Immature natural killer cell (primary cell): ENCODE measurements around the gene NFATC3. TPM values are rescaled to one million over a fixed set of nuclear protein-coding genes. Genes with fewer than 3 reads are reported as not detected.
A peak's percentile ranks its signal among the peaks of the same experiment; 100 is the strongest.
"Not testable (repeated sequence)": the region's sequence is repeated elsewhere in the genome, so short reads cannot be mapped to it uniquely, and the experiment has no call there.

Source experiments
- DNase-seq, 3 donors: peaks; one replicate each; pipeline ENCODE4 v3.0.0; 2022; ENCODE audit warnings: mixed read lengths in 1 of 3
- H3K27ac Mint-ChIP-seq, 6 donors: one replicate each; pipeline ENCODE4 v1.8.0; 2020; ENCODE audit warnings: mixed read lengths in 6 of 6, mild to moderate bottlenecking in 5 of 6, inconsistent platforms in 4 of 6, moderate library complexity in 3 of 6
- H3K27me3 Mint-ChIP-seq, 3 donors: one replicate each; pipeline ENCODE4 v1.8.0; 2020 to 2021; ENCODE audit warnings: low read depth in 3 of 3, mild to moderate bottlenecking in 3 of 3, mixed read lengths in 3 of 3, moderate library complexity in 3 of 3, inconsistent platforms in 1 of 3
- H3K36me3 Mint-ChIP-seq, 3 donors: one replicate each; pipeline ENCODE4 v1.8.0; 2020; ENCODE audit warnings: mixed read lengths in 3 of 3, inconsistent platforms in 2 of 3, mild to moderate bottlenecking in 2 of 3
- H3K4me1 Mint-ChIP-seq, 2 donors: one replicate each; pipeline ENCODE4 v1.8.0; 2020; ENCODE audit warnings: inconsistent platforms in 2 of 2, mild to moderate bottlenecking in 2 of 2, mixed read lengths in 2 of 2, moderate library complexity in 1 of 2
- H3K4me3 Mint-ChIP-seq, 5 donors: one replicate each; pipeline ENCODE4 v1.8.0; 2020; ENCODE audit warnings: mild to moderate bottlenecking in 5 of 5, mixed read lengths in 5 of 5, inconsistent platforms in 3 of 5, moderate library complexity in 3 of 5
- H3K9me3 Mint-ChIP-seq, 6 donors: one replicate each; pipeline ENCODE4 v1.8.0; 2020; ENCODE audit warnings: mild to moderate bottlenecking in 6 of 6, mixed read lengths in 6 of 6, inconsistent platforms in 4 of 6, moderate library complexity in 3 of 6
- polyA plus RNA-seq, 3 donors: library from polyadenylated mRNA; unstranded; fragments of 300-500 nt; fragmentation: Illumina TruSeq; gene quantifications; one replicate each; pipeline ENCODE4 v1.2.3, GENCODE V29; 2021

Gene NFATC3
- polyA plus RNA-seq, 3 donors from 2014 or later = 66.5 to 160 (median 119) TPM

GRCh38 chr16:68097895-68098294 lies 12.7 kb downstream of the NFATC3 start:
- peaks cover 0 to 3% (median 0%) of the 10 kb centered on the region in 3 donors for H3K36me3 Mint-ChIP-seq
- peak overlapping the region in 4 of 6 donors; percentile 34 to 87 (median 57) for H3K27ac Mint-ChIP-seq
- H3K9me3 Mint-ChIP-seq = no peaks in the 10 kb centered on the region
- peaks cover 0 to 1% (median 0%) of the 10 kb centered on the region in 3 donors for H3K27me3 Mint-ChIP-seq
- peak overlapping the region in 1 of 5 donors; percentile 25 for H3K4me3 Mint-ChIP-seq
- DNase-seq = no peak
- H3K4me1 Mint-ChIP-seq = peaks cover 87 to 97% of the 10 kb centered on the region in 2 donors

- no peaks in the 10 kb centered on the region for H3K9me3 Mint-ChIP-seq
- H3K4me3 Mint-ChIP-seq = peak overlapping the region; percentile 70 to 84 (median 80)
- peaks cover 0 to 1% (median 0%) of the 10 kb centered on the region in 3 donors for H3K27me3 Mint-ChIP-seq
- H3K4me1 Mint-ChIP-seq = peaks cover 89 to 97% of the 10 kb centered on the region in 2 donors
- peaks cover 0 to 3% (median 0%) of the 10 kb centered on the region in 3 donors for H3K36me3 Mint-ChIP-seq
- DNase-seq = no peak
- peak overlapping the region; percentile 73 to 92 (median 90) for H3K27ac Mint-ChIP-seq
Measured at GRCh38 chr16:68100488-68100887, 15.3 kb downstream of the NFATC3 start.

GRCh38 chr16:68105611-68106010 lies 20.4 kb downstream of the NFATC3 start:
- Mint-ChIP-seq H3K9me3 (peaks cover 0 to 7% (median 2%) of the 10 kb centered on the region in 6 donors), H3K36me3 (peaks cover 7 to 15% (median 8%) of the 10 kb centered on the region in 3 donors), H3K27ac (peak overlapping the region; percentile 78 to 84 (median 82)), H3K4me3 (peak overlapping the region in 4 of 5 donors; percentile 52 to 74 (median 66)), H3K4me1 (peaks cover 90 to 95% of the 10 kb centered on the region in 2 donors), H3K27me3 (peaks cover 0 to 4% (median under 1%) of the 10 kb centered on the region in 3 donors)
- no peak for DNase-seq

GRCh38 chr16:68107230-68107928 lies 22.2 kb downstream of the NFATC3 start:
- Mint-ChIP-seq H3K4me1 (peaks cover 90 to 95% of the 10 kb centered on the region in 2 donors), H3K36me3 (peaks cover 13 to 18% (median 16%) of the 10 kb centered on the region in 3 donors), H3K27ac (peak overlapping the region; percentile 45 to 86 (median 62)), H3K9me3 (peaks cover 0 to 16% (median 8%) of the 10 kb centered on the region in 6 donors), H3K4me3 (peak overlapping the region in 4 of 5 donors; percentile 12 to 71 (median 54))
- not testable (repeated sequence) for DNase-seq, H3K27me3 Mint-ChIP-seq

GRCh38 chr16:68109156-68109555 lies 24.0 kb downstream of the NFATC3 start:
- H3K9me3 Mint-ChIP-seq = peaks cover 0 to 19% (median 11%) of the 10 kb centered on the region in 6 donors
- not testable (repeated sequence) for H3K27me3 Mint-ChIP-seq, DNase-seq
- H3K4me1 Mint-ChIP-seq = peaks cover 91 to 95% of the 10 kb centered on the region in 2 donors
- peaks cover 16 to 20% (median 18%) of the 10 kb centered on the region in 3 donors for H3K36me3 Mint-ChIP-seq
- peak overlapping the region; percentile 55 to 76 (median 67) for H3K27ac Mint-ChIP-seq
- H3K4me3 Mint-ChIP-seq = peak overlapping the region in 2 of 5 donors; percentile 18 to 71

- peak overlapping the region in 3 of 5 donors; percentile 7 to 31 (median 7) for H3K4me3 Mint-ChIP-seq
- H3K9me3 Mint-ChIP-seq = peaks cover 0 to 19% (median 11%) of the 10 kb centered on the region in 6 donors
- H3K36me3 Mint-ChIP-seq = peaks cover 16 to 20% (median 18%) of the 10 kb centered on the region in 3 donors
- not testable (repeated sequence) for H3K27me3 Mint-ChIP-seq, DNase-seq
- H3K4me1 Mint-ChIP-seq = peaks cover 91 to 95% of the 10 kb centered on the region in 2 donors
- H3K27ac Mint-ChIP-seq = peak overlapping the region; percentile 22 to 90 (median 64)
Measured at GRCh38 chr16:68110611-68111010, 25.4 kb downstream of the NFATC3 start.

- Mint-ChIP-seq H3K9me3 (peaks cover 0 to 19% (median 11%) of the 10 kb centered on the region in 6 donors), H3K36me3 (peaks cover 16 to 20% (median 18%) of the 10 kb centered on the region in 3 donors), H3K4me3 (peak overlapping the region; percentile 18 to 54 (median 32)), H3K4me1 (peaks cover 91 to 98% of the 10 kb centered on the region in 2 donors), H3K27ac (peak overlapping the region; percentile 27 to 90 (median 62)), H3K27me3 (peaks cover 0 to 4% (median 3%) of the 10 kb centered on the region in 3 donors)
- DNase-seq = no peak
Measured at GRCh38 chr16:68111379-68111778, 26.2 kb downstream of the NFATC3 start.

- Mint-ChIP-seq H3K27me3 (peaks cover 0 to 3% (median under 1%) of the 10 kb centered on the region in 3 donors), H3K27ac (peak overlapping the region; percentile 38 to 91 (median 80)), H3K4me1 (peaks cover 91 to 98% of the 10 kb centered on the region in 2 donors), H3K36me3 (peaks cover 16 to 20% (median 18%) of the 10 kb centered on the region in 3 donors), H3K9me3 (peaks cover 0 to 19% (median 11%) of the 10 kb centered on the region in 6 donors), H3K4me3 (peak overlapping the region; percentile 48 to 80 (median 69))
- DNase-seq = no peak
Measured at GRCh38 chr16:68113059-68113761, 28.0 kb downstream of the NFATC3 start.

- Mint-ChIP-seq H3K36me3 (peaks cover 15 to 20% (median 18%) of the 10 kb centered on the region in 3 donors), H3K4me1 (peaks cover 91 to 98% of the 10 kb centered on the region in 2 donors), H3K27ac (peak overlapping the region in 5 of 6 donors; percentile 38 to 84 (median 78)), H3K9me3 (peaks cover 0 to 19% (median 11%) of the 10 kb centered on the region in 6 donors), H3K27me3 (peaks cover 0 to 3% (median 0%) of the 10 kb centered on the region in 3 donors), H3K4me3 (peak overlapping the region; percentile 36 to 80 (median 54))
- no peak for DNase-seq
Measured at GRCh38 chr16:68113765-68114240, 28.6 kb downstream of the NFATC3 start.

GRCh38 chr16:68114939-68115338 lies 29.8 kb downstream of the NFATC3 start:
- H3K27me3 Mint-ChIP-seq = not testable (repeated sequence)

GRCh38 chr16:68115851-68116250 lies 30.7 kb downstream of the NFATC3 start:
- Mint-ChIP-seq H3K36me3 (peaks cover 5 to 10% (median 8%) of the 10 kb centered on the region in 3 donors), H3K27ac (peak overlapping the region in 4 of 6 donors; percentile 26 to 84 (median 48)), H3K9me3 (peaks cover 0 to 11% (median 8%) of the 10 kb centered on the region in 6 donors), H3K4me1 (peaks cover 95 to 100% of the 10 kb centered on the region in 2 donors), H3K27me3 (peaks cover 0 to 3% (median 0%) of the 10 kb centered on the region in 3 donors), H3K4me3 (peak overlapping the region in 4 of 5 donors; percentile 34 to 68 (median 50))
- DNase-seq = no peak

More at GRCh38 chr16:68114939-68115338, 29.8 kb downstream of the NFATC3 start:
- peaks cover 5 to 14% (median 13%) of the 10 kb centered on the region in 3 donors for H3K36me3 Mint-ChIP-seq
- H3K4me3 Mint-ChIP-seq = peak overlapping the region in 4 of 5 donors; percentile 37 to 63 (median 48)
- H3K9me3 Mint-ChIP-seq = peaks cover 0 to 15% (median 8%) of the 10 kb centered on the region in 6 donors
- DNase-seq = not testable (repeated sequence)
- peaks cover 91 to 98% of the 10 kb centered on the region in 2 donors for H3K4me1 Mint-ChIP-seq
- H3K27ac Mint-ChIP-seq = peak overlapping the region in 3 of 6 donors; percentile 73 to 84 (median 78)

- H3K27me3 Mint-ChIP-seq = peaks cover 0 to 3% (median 0%) of the 10 kb centered on the region in 3 donors
- DNase-seq = peak in 2 of 3 donors; percentile 26 to 44
Measured at GRCh38 chr16:68116256-68116867, 31.2 kb downstream of the NFATC3 start.

More at GRCh38 chr16:68116256-68116867, 31.2 kb downstream of the NFATC3 start:
- Mint-ChIP-seq H3K4me1 (peaks cover 95 to 100% of the 10 kb centered on the region in 2 donors), H3K36me3 (peaks cover 3 to 6% (median 5%) of the 10 kb centered on the region in 3 donors), H3K9me3 (peaks cover 0 to 9% (median 6%) of the 10 kb centered on the region in 6 donors), H3K27ac (peak overlapping the region in 5 of 6 donors; percentile 15 to 87 (median 64)), H3K4me3 (peak overlapping the region in 3 of 5 donors; percentile 36 to 80 (median 41))
